ENCODE results near the gene MFSD12.

The MFSD12 gene

GRCh38 chr19:3505598-3506383, 51.6 kb downstream of the MFSD12 start, which contains the start of gene FZR1:
Gene FZR1, plus strand, starts transcription at chr19:3506311. Its CDS starts 16,679 bp downstream, at chr19:3522990.
- DNase-seq = peak; percentile 100

DNA sequence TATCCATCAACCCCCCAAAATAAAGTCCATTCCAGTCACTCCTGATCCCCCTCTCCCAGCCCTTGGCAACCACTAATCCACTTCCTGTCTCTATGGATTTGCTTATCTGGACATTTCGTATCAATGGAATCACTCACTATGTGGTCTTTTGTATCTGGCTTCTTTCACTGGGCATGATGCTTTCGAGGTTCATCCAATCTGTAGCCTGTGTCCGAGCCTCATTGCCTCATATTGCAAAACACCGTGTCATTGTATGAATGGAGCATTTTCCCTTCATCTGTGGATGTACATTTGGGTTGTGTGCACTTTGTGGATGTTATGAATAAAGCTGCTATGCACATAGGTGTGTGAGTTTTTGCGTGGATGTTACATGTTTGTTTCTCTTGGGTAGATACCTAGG, 52.7 kb downstream of the MFSD12 start:
- DNase-seq = no peak

- DNase-seq = no peak
Observed at GRCh38 chr19:3503036-3503572, 54.3 kb downstream of the MFSD12 start.

- DNase-seq = no peak
Observed at GRCh38 chr19:3501780-3502179, 55.6 kb downstream of the MFSD12 start.

DNA sequence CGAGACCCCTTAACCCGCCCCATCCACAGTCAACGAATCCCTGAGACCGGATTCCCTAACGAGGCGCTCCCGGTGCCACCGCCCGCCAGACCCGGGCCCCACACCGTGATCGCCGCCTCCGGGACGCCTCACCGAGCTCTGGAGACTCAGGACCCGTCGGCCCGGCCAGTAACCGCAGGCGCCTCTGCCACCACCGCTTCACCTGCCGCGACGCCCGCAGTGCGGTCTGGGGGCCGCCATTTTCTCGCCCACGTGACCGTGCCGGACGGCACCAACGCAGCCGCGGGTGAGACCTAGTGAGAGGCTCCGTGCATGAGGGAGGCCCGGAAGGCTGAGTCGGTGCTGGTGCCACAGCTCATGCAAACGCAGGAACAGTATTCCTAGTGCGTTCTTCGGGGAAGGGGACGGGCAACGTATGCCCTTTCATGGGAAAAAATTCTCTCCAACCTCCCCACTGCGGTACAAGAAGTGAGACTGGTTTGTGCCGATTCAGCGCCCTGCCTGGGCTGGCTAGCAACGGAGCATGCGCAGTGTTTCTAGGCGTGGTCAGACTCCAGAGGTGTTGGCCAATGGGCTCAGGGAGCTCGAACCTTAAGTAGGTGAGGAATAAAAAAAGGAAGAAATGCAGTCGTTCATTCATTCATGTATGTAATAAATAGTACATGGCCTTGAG, 56.8 kb downstream of the MFSD12 start, which contains the start of gene DOHH:
Gene DOHH (minus strand): TSS at position 246 of the 673 bp plus-strand sequence. CDS start 3,860 bp downstream, outside the sequence.
- peak; percentile 92 for DNase-seq

GRCh38 chr19:3499738-3500428, 57.5 kb downstream of the MFSD12 start:
- DNase-seq = no peak

GRCh38 chr19:3497757-3498520, 59.4 kb downstream of the MFSD12 start:
- no peak for DNase-seq

DNA sequence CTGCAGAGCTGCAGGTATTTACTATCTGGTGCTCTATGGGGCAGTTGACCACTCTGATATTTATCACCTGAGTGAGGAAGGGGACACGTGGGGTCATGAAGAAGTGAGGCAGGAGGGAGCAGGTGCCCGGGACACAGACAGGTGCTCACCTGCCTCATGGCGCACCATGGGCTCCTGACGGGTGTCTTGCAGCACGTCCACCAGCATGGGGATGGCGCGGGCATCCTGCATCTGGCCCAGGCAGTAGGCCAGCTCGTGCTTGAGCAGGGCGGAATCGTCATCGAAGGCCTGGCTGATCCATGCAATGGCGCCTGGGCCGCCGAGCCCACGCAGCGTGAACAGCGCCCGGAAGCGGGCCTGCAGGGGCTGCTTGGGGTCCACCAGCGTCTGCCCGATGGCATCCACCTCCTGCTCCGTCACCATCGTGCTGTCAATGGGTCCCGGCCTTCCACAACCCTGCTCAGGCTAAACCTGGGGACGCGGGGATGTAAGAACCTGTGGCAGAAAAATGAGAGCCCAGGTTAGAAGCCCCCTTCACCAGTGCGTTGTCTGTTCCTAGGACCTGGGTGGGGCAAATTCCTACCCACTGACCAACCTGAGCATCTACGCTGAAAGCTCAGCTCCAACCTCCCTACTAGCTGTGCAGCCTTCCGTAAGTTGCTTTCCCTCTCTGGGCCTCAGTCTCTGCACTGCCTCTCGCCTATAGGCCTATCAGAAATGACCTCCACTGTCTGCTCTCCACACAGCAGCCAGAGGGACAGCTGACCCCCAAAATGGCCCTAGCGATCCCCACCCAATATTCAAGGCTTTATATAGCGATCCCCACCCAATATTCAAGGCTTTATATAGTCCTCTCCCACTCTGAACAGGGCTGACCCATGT, 60.8 kb downstream of the MFSD12 start:
- no peak for DNase-seq

DNA sequence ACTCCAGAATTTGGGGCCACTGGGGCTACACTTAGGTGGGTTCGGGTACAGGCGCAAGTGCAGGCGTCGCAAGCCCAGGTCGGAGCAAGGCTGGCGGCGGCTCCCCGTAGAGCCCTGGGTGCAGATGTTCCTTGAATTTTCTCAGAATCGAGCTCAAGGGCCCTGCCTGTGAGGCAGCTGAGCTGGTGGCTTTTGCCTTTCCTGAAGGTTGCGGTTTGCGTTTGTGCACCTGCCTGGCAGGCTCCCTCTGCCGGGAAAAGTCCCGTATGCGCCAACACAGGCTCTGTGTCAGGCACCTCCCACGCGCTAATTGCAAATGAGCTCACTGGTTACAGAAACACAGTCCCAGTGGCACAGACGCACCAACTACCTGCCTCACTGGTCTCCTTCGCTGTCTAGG, 62.8 kb downstream of the MFSD12 start:
- DNase-seq = no peak

Measured in activated CD4-positive, alpha-beta T cell treated with anti-CD3 and anti-CD28 coated beads for 1 hour (primary cell).